KMS-11 (cell line): ENCODE measurements around the gene OXNAD1.

Source experiments
- H2AFZ ChIP-seq: fragments of 200-600 bp; sonication (generic); 2 replicates; pipeline ENCODE4 v1.6.1; 2016; ENCODE audit warnings: antibody characterized with exemption, mixed run types, low read depth
- H3K27ac ChIP-seq: fragments of 200-600 bp; sonication (generic); 2 replicates; pipeline ENCODE4 v1.6.1; 2016; ENCODE audit warnings: mild to moderate bottlenecking, mixed run types
- H3K27me3 ChIP-seq: fragments of 200-600 bp; sonication (generic); 2 replicates; pipeline ENCODE4 v1.6.1; 2017; ENCODE audit warnings: mild to moderate bottlenecking, low read depth, mixed run types, moderate library complexity; ENCODE audit not compliant: insufficient read depth
- H3K36me3 ChIP-seq: fragments of 200-600 bp; sonication (generic); 2 replicates; pipeline ENCODE4 v1.6.1; 2017; ENCODE audit warnings: mild to moderate bottlenecking, mixed run types; ENCODE audit not compliant: insufficient read depth
- H3K4me1 ChIP-seq: fragments of 200-600 bp; sonication (generic); 2 replicates; pipeline ENCODE4 v1.6.1; 2016; ENCODE audit warnings: mild to moderate bottlenecking, low read depth, mixed run types; ENCODE audit not compliant: poor library complexity, severe bottlenecking
- H3K4me2 ChIP-seq: fragments of 200-600 bp; sonication (generic); 2 replicates; pipeline ENCODE4 v1.7.0; 2016; ENCODE audit warnings: mild to moderate bottlenecking, mixed run types
- H3K4me3 ChIP-seq: fragments of 200-600 bp; sonication (generic); IDR thresholded peaks from 2 replicates; pipeline ENCODE4 v1.6.1; 2017; ENCODE audit warnings: low read depth, low read length, mixed read lengths; ENCODE audit not compliant: insufficient read depth
- H3K79me2 ChIP-seq: fragments of 200-600 bp; sonication (generic); 2 replicates; pipeline ENCODE4 v1.6.1; 2016; ENCODE audit warnings: low read depth, mixed run types; ENCODE audit not compliant: insufficient read depth
- H3K9ac ChIP-seq: fragments of 200-600 bp; sonication (generic); 2 replicates; pipeline ENCODE4 v1.6.1; 2016; ENCODE audit warnings: mild to moderate bottlenecking, mixed run types
- H4K20me1 ChIP-seq: fragments of 200-600 bp; sonication (generic); 2 replicates; pipeline ENCODE4 v1.6.1; 2016; ENCODE audit warnings: mild to moderate bottlenecking, mixed run types; ENCODE audit not compliant: insufficient read depth
- TF ChIP-seq, protein P1 (sequence below): fragments of 200-600 bp; sonication (generic); conservative IDR thresholded peaks from 2 replicates; pipeline ENCODE4 v1.6.1; 2017; ENCODE audit warnings: low read depth, mild to moderate bottlenecking, antibody characterized with exemption, low read length, moderate library complexity, mixed read lengths

Gene OXNAD1

DNA sequence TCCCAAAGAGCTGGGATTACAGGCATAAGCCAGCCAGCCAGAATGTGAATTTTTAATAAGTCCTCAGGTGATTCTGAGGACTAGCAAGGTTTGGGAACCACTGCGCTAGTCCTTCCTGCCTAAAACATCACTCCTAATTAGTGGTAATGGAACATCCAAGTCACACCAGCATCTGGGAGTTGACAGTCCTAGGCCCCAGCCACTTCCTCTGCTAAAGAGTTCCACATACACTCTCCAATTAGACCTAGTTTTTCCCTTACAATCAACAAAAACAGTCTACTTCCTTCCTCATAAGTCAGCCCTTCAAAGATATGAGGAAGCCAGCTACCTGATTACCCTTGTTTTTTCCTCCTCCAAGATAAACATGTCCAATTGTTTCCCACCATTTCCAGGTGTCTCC, 78.1 kb downstream of the OXNAD1 start:
- H3K27me3 ChIP-seq = no peaks in the 10 kb centered on the region
- H3K4me1 ChIP-seq = no peaks in the 10 kb centered on the region
- H4K20me1 ChIP-seq = no peaks in the 10 kb centered on the region
- H3K36me3 ChIP-seq = no peaks in the 10 kb centered on the region
- no peaks in the 10 kb centered on the region for H3K79me2 ChIP-seq
- no peak overlapping the region for H3K9ac ChIP-seq
- H2AFZ ChIP-seq = no peak overlapping the region
- H3K27ac ChIP-seq = no peak overlapping the region
- TF ChIP-seq, protein P1, sequence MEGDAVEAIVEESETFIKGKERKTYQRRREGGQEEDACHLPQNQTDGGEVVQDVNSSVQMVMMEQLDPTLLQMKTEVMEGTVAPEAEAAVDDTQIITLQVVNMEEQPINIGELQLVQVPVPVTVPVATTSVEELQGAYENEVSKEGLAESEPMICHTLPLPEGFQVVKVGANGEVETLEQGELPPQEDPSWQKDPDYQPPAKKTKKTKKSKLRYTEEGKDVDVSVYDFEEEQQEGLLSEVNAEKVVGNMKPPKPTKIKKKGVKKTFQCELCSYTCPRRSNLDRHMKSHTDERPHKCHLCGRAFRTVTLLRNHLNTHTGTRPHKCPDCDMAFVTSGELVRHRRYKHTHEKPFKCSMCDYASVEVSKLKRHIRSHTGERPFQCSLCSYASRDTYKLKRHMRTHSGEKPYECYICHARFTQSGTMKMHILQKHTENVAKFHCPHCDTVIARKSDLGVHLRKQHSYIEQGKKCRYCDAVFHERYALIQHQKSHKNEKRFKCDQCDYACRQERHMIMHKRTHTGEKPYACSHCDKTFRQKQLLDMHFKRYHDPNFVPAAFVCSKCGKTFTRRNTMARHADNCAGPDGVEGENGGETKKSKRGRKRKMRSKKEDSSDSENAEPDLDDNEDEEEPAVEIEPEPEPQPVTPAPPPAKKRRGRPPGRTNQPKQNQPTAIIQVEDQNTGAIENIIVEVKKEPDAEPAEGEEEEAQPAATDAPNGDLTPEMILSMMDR = no peak
- H3K4me3 ChIP-seq = no peak overlapping the region
- no peak overlapping the region for H3K4me2 ChIP-seq

DNA sequence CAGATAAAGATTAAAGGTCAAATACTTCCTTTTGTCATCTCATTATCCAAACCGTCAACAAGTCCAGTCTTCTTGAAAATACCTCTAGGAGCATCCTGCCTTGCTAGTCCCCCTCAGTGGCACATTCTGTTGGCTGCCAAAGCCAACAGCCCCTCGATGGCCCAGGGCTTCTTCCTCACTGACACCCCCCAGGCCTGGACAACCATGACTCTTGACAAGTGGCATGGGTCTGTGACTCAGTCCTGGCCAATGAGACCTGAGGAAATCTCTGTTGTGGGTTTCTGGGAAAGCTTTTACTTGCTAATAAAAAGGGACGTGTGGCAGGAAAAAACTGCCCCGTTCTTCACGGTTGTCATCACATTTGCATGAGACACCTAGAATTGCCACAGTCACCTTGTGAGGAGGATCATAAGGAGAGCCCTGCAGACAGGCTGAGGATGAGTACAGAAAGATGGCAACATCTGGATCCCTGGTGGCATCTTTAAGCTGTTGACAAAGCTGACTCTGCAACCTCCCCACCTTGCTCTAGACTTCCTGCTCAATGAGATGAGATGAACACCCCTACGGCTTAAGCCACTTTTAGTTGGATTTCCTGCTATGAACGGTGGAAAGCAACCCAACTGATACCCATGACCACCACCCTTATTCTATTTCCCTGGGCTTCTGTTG, 81.5 kb downstream of the OXNAD1 start:
- Histone ChIP-seq H3K9ac (no peak overlapping the region), H3K36me3 (no peaks in the 10 kb centered on the region), H3K4me1 (no peaks in the 10 kb centered on the region), H4K20me1 (no peaks in the 10 kb centered on the region), H3K27me3 (no peaks in the 10 kb centered on the region), H2AFZ (no peak overlapping the region), H3K27ac (no peak overlapping the region), H3K79me2 (no peaks in the 10 kb centered on the region), H3K4me2 (no peak overlapping the region), H3K4me3 (no peak overlapping the region)
- TF ChIP-seq, protein P1 = no peak

DNA sequence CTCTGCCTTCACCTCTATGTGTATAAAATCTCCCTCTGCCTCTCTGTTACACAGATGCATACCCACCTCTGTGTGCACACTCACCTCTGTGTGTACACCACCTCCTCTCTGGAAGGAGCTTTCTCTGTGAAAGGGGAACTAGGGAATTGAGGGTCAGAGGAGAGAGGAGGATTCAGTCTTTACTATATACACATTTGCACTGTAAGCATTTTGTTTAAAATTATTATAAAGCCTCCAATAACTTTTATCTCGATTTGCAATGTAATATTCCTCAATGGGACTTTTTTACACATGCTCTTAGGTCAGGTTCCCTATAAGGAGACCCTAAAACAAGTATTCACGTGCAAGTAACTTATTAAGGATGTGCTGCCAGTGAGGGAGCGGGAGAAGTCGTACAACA, 82.5 kb downstream of the OXNAD1 start:
- H3K9ac ChIP-seq = no peak overlapping the region
- H3K79me2 ChIP-seq = no peaks in the 10 kb centered on the region
- no peaks in the 10 kb centered on the region for H3K27me3 ChIP-seq
- H3K4me3 ChIP-seq = no peak overlapping the region
- H3K4me2 ChIP-seq = no peak overlapping the region
- H4K20me1 ChIP-seq = no peaks in the 10 kb centered on the region
- no peak overlapping the region for H2AFZ ChIP-seq
- H3K36me3 ChIP-seq = no peaks in the 10 kb centered on the region
- H3K27ac ChIP-seq = no peak overlapping the region
- TF ChIP-seq, protein P1 = no peak
- no peaks in the 10 kb centered on the region for H3K4me1 ChIP-seq

DNA sequence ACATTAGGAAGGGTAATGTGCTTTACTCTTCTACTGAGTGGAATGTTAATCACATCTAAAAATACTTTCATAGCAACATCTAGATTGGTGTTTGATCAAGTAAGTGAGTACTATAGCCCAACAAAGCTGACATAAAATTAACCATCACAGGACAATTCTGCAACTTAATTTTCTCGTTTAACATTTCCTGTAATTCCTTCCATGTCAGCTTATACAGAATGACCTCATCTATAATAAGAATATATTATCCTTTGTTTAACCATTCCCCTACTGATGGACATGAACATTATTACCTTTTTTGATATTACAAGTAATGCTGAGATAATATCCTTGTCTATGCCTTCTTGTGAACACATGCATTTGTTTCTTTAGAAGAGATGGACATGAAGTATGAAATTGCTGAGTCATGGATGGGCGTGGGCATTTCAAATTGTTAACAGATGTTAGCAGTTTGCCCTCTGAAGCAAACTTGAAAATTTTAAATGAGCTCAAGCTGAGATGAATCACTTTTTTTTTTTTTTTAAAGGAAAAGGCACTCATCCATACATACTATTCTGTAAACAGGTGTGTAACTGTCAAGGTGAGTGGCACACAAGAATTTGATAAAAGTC, 85.1 kb downstream of the OXNAD1 start:
- H2AFZ ChIP-seq = no peak overlapping the region
- no peak overlapping the region for H3K27ac ChIP-seq
- no peak overlapping the region for H3K9ac ChIP-seq
- no peak overlapping the region for H3K4me3 ChIP-seq
- H3K4me2 ChIP-seq = no peak overlapping the region
- H3K4me1 ChIP-seq = no peaks in the 10 kb centered on the region
- no peaks in the 10 kb centered on the region for H4K20me1 ChIP-seq
- no peaks in the 10 kb centered on the region for H3K27me3 ChIP-seq
- no peaks in the 10 kb centered on the region for H3K79me2 ChIP-seq
- TF ChIP-seq, protein P1 = no peak
- H3K36me3 ChIP-seq = no peaks in the 10 kb centered on the region
